ENCODE data around the gene CRYBG1. TPM values are rescaled to one million over a fixed set of nuclear protein-coding genes. Genes with fewer than 3 reads are reported as not detected.
"Not testable (repeated sequence)": the region's sequence is repeated elsewhere in the genome, so short reads cannot be mapped to it uniquely, and the experiment has no call there.

The CRYBG1 gene
- polyA plus RNA-seq, 3 donors: 18.2 to 25.4 (median 24.1) TPM

DNA sequence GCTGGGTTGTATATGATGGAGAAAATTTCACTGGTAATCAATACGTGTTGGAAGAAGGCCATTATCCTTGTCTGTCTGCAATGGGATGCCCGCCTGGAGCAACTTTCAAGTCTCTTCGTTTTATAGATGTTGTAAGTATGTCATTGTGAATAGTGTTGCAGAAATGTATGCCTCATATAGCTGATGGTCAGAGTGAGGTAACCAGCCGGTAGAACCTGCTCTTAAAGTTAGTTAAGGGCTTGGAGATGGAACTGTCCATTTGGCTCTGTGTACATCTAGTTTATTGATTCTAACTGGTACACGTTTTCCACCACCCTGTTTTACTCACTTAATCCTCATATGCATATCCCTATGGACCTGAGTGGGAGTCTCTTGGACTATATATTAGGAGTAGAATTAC is 195.2 kb downstream of the CRYBG1 start:
- no peak for DNase-seq (ENCODE audit: extremely low read depth in 1 of 11, low read depth in 9 of 11, low spot score in 4 of 11)

GRCh38 chr6:106556368-106556960 is 195.9 kb downstream of the CRYBG1 start:
- DNase-seq (ENCODE audit: extremely low read depth in 1 of 11, low read depth in 9 of 11, low spot score in 4 of 11): no peak

DNA sequence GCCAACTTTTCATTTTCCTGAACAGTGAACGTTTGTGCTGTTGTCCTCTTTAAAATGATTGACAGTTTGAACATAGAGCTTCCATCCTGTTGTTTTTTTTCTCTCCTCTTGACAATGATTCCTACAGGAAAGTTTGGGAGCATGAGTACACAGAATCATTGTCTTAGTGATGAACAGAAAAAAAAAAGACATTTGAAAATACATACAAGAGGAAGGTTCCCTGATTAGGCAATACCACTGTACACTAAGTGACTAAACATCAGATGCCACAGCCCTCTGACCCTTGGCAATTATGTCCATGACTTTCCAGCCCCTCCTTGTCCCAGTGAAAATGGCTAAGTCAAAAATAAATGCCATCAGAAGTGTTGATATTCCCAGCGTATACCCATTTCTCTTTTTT is 197.3 kb downstream of the CRYBG1 start:
- DNase-seq (ENCODE audit: extremely low read depth in 1 of 11, low read depth in 9 of 11, low spot score in 4 of 11): no peak

- DNase-seq (ENCODE audit: extremely low read depth in 1 of 11, low read depth in 9 of 11, low spot score in 4 of 11): no peak
Observed at GRCh38 chr6:106558364-106558763, 197.8 kb downstream of the CRYBG1 start.

DNA sequence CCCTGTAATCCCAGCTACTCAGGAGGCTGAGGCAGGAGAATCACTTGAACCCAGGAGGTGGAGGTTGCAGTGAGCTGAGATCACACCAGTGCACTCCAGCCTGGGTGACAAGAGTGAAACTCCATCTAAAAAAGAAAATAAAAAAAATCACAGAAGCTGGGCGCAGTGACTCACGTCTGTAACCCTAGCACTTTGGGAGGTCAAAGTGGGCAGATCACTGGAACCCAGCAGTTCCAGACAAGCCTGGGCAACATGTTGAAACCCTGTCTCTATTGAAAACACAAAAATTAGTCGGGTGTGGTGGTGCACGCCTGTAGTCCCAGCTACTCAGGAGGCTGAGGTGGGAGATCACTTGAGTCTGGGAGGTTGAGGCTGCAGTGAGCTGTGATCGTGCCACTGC is 199.1 kb downstream of the CRYBG1 start:
- DNase-seq (ENCODE audit: extremely low read depth in 1 of 11, low read depth in 9 of 11, low spot score in 4 of 11): not testable (repeated sequence)

- no peak for DNase-seq (ENCODE audit: extremely low read depth in 1 of 11, low read depth in 9 of 11, low spot score in 4 of 11)
Observed at GRCh38 chr6:106560996-106561685, 200.6 kb downstream of the CRYBG1 start.

DNA sequence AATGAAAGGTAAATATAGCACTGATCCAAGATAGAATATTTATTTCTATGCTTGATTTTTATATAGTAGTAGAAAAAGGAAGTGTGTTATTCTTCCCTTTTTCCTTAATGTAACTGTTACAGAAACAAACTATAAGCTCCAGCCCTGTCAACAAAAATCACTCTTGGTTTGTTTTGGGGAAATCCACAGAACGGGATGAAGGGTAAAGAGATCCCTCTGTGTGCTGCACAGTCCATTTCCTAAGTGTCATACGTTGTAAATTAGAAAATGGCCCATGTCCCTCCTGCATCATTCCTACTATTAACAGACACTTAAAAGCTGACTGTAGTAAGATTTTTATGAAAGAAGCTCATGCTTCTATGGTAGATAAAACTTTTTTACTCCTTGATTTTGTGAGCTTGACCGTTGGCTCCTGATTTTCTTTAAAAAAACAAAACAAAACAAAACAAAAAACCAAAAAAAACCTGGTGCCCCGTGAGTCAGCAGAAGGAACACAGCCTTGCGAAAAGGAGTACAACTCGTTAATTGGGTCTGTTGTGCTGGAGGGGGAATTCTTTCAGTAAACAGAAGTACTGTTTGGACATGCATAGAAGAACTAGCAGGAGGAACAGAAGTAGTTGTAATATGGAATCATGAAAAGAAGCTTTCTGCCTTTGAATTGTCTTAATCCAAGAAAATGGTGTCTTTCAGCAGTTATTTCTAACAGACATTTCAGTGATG is 201.3 kb downstream of the CRYBG1 start:
- no peak for DNase-seq (ENCODE audit: extremely low read depth in 1 of 11, low read depth in 9 of 11, low spot score in 4 of 11)

- DNase-seq (ENCODE audit: extremely low read depth in 1 of 11, low read depth in 9 of 11, low spot score in 4 of 11): no peak
Observed at GRCh38 chr6:106563614-106564013, 203.1 kb downstream of the CRYBG1 start.

- DNase-seq (ENCODE audit: extremely low read depth in 1 of 11, low read depth in 9 of 11, low spot score in 4 of 11): no peak
Observed at GRCh38 chr6:106564476-106564875, 204.0 kb downstream of the CRYBG1 start.

- no peak for DNase-seq (ENCODE audit: extremely low read depth in 1 of 11, low read depth in 9 of 11, low spot score in 4 of 11)
Observed at GRCh38 chr6:106568530-106568929, 208.0 kb downstream of the CRYBG1 start.

DNA sequence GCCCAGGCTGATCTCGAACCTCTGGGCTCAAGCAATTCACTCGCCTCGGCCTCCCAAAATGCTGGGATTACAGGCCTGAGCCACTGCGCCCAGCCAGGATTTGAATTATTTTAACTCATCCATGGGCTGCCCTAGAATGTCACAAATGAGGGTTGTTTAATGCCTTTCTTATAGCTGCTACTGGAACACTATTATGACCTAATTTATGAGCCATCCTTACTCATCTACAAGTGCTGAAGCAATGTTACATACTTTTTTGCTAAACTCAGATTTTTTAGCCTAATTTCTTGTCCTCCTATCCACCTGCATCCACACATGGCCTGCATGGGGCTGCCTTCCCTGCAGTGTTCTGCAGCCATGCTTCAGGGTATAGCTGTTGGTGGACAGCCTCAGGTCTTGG is 208.9 kb downstream of the CRYBG1 start:
- DNase-seq (ENCODE audit: extremely low read depth in 1 of 11, low read depth in 9 of 11, low spot score in 4 of 11): no peak

- DNase-seq (ENCODE audit: extremely low read depth in 1 of 11, low read depth in 9 of 11, low spot score in 4 of 11): no peak
Observed at GRCh38 chr6:106572436-106572835, 211.9 kb downstream of the CRYBG1 start.

DNA sequence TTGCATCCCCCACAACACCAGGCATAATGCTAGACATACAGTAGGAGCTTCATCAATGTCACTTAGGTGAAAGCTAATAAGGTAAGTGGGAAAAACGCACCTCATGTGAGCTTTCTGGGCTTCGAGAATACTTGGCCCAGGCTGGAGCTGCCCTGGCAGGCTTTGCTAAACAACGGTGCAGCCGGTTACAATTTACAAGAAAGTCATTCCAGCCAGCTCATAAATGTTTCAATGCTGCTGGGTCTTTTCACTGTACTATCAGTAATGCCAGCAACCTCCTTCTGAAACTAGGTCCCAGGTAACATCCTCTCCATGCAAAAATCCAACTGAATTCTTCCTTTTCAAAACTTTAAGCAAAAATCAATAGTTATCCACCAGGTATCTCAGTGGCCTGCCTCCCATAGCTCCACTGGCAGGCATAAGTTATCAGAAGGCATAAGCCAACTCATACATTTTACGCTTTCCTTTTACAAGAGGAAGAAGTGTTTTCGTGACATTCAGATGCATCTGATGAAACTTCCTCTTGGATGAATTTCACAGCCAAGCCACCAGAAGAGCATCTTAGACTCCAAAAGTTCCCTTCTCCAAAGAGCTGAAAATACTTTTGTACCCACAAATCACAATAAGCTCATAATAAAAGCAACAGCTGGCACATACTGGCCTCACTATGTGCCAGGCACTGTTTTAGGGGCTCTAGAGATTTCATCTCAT is 212.5 kb downstream of the CRYBG1 start:
- no peak for DNase-seq (ENCODE audit: extremely low read depth in 1 of 11, low read depth in 9 of 11, low spot score in 4 of 11)

DNA sequence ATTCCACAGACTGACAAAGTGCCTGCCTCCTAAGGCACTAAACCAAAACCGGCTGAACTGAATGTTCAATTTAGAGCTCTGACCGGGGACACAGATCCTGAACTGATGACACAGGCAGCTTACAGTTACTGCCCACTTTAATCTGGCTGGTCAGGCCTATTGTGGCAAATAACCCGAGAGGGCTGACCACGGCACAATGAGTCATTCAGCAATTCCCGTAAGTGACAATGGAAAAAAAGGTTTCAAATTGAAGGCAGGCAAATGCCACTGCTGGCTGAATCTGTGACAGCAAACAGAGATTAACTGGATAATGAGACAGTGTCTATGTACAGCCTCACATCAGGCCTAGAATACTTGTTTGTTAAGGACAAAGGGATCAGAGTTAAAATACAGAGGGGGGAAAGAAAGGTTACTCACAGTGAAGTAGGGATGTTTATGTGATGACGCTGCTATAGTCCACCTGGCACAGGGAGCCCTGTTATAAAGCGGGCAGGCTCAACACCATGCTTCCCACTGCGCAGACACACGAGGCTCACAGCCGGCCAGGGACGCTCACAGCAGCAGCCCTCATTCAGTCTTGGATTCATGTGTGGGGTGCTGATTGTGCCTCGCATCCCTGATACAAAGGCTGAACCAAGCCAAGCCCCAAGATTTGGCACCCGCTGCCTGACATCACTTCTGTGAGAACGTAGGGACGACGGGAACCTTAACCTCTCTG is 214.4 kb downstream of the CRYBG1 start:
- DNase-seq (ENCODE audit: extremely low read depth in 1 of 11, low read depth in 9 of 11, low spot score in 4 of 11): no peak

DNA sequence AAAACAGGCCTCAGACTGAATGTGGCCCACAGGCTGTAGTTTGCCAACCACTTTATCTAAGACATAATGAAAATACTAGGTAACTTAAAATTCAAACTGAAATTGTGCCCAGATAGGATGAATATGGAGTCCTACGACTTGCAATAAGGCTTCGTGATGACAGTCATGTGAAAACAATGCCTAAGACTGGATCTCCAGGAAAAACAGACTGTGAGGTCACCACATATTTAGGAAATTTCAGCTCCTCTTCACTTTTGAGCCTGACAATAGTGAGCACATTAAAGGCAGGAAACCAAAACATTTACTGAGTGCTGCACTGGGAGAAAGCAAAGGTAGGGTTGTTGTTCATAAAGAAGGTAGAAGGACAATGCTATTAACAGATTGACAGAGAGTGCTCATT is 218.8 kb downstream of the CRYBG1 start:
- no peak for DNase-seq (ENCODE audit: extremely low read depth in 1 of 11, low read depth in 9 of 11, low spot score in 4 of 11)

- no peak for DNase-seq (ENCODE audit: extremely low read depth in 1 of 11, low read depth in 9 of 11, low spot score in 4 of 11)
Observed at GRCh38 chr6:106581468-106581867, 221.0 kb downstream of the CRYBG1 start.

DNA sequence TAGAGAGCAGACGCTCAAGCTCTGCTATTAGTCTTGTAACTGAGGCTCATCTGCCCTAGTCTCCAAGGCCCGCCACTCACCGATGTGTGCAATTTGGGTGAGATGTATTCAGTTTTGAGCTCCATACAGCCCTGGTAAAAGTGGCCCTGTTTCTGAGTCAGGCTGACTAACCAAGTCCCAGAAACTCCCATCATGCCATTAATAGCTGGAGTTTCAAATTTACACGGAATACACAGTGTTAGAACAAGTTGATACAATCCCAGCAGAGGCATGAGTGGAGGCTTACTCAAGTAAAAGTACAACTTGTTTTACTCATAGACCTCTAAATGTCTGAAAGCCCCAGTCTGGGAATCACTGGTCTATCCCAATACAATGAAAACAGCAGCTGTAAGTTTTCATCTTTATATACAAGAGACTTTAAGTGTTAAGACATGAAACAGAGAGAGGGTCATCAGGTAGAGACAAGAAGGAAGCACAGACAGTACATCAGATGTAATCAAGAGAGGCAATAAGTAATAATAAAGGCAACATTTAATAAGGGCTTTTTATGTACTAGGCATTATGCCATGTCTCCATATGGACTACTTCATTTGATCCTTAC is 226.4 kb downstream of the CRYBG1 start:
- DNase-seq (ENCODE audit: extremely low read depth in 1 of 11, low read depth in 9 of 11, low spot score in 4 of 11): no peak

- DNase-seq (ENCODE audit: extremely low read depth in 1 of 11, low read depth in 9 of 11, low spot score in 4 of 11): not testable (repeated sequence)
Observed at GRCh38 chr6:106588937-106589336, 228.4 kb downstream of the CRYBG1 start.
